CD14-positive monocyte (primary cell): Measurements from ENCODE around the gene DSC1. TPM values are rescaled to one million over a fixed set of nuclear protein-coding genes. Genes with fewer than 3 reads are reported as not detected.

Source experiments
- DNase-seq, 3 donors: peaks; one replicate each; pipeline ENCODE4 v3.0.0-alpha.2; 2011 to 2022
- H2AFZ ChIP-seq: 2 replicates; pipeline ENCODE4 v1.6.0; 2012; ENCODE audit warnings: mild to moderate bottlenecking, low read depth, low read length, inconsistent platforms; ENCODE audit not compliant: insufficient read depth, poor library complexity, severe bottlenecking
- H3K27ac ChIP-seq, 2 donors: 1 replicate in 1 of 2; 2 replicates in 1 of 2; pipeline ENCODE4 v1.5.1; 2012 to 2013; ENCODE audit warnings: low read length in 2 of 2, control low read depth in 1 of 2, inconsistent platforms in 1 of 2, low read depth in 1 of 2, mild to moderate bottlenecking in 1 of 2
- H3K27me3 ChIP-seq, 2 donors: one replicate each; pipeline versions ENCODE4 v1.6.0 to v1.6.1; 2011 to 2013; ENCODE audit warnings: low read length in 2 of 2; ENCODE audit not compliant: control insufficient read depth in 2 of 2, insufficient read depth in 2 of 2
- H3K36me3 ChIP-seq, 2 donors: replicated peaks in 1 of 2; 1 replicate in 1 of 2; 2 replicates in 1 of 2; pipeline versions ENCODE4 v1.5.1 to v1.6.1; 2012 to 2013; ENCODE audit warnings: low read length in 2 of 2, control low read depth in 1 of 2, inconsistent platforms in 1 of 2, mild to moderate bottlenecking in 1 of 2; ENCODE audit not compliant: insufficient read depth in 2 of 2, control insufficient read depth in 1 of 2
- H3K4me1 ChIP-seq, 2 donors: 1 replicate in 1 of 2; 2 replicates in 1 of 2; pipeline versions ENCODE4 v1.5.1 to v1.6.1; 2012 to 2013; ENCODE audit warnings: low read length in 2 of 2, control low read depth in 1 of 2, inconsistent platforms in 1 of 2, mild to moderate bottlenecking in 1 of 2, moderate library complexity in 1 of 2; ENCODE audit not compliant: insufficient read depth in 2 of 2, control insufficient read depth in 1 of 2
- H3K4me2 ChIP-seq: replicated peaks from 2 replicates; pipeline ENCODE3; 2012; ENCODE audit warnings: low read length, moderate library complexity, mild to moderate bottlenecking; ENCODE audit not compliant: poor library complexity, severe bottlenecking; ENCODE audit errors: extremely low read depth
- H3K4me3 ChIP-seq, 3 experiments: fragments of 200-600 bp in 1 of 3; sonication (generic) in 1 of 3; replicated peaks in 1 of 3; 1 replicate in 2 of 3; 2 replicates in 1 of 3; pipeline ENCODE4 v1.5.1; 2011 to 2013; ENCODE audit warnings: low read length in 3 of 3, mild to moderate bottlenecking in 3 of 3, control low read depth in 2 of 3, low read depth in 2 of 3, inconsistent platforms in 1 of 3, moderate library complexity in 1 of 3
- H3K79me2 ChIP-seq: 2 replicates; pipeline ENCODE4 v1.6.0; 2012; ENCODE audit warnings: mild to moderate bottlenecking, control low read depth, inconsistent platforms, low read length, moderate library complexity; ENCODE audit not compliant: insufficient read depth
- H3K9ac ChIP-seq: 2 replicates; pipeline ENCODE4 v1.6.0; 2017; ENCODE audit warnings: low read length, mild to moderate bottlenecking; ENCODE audit not compliant: insufficient read depth, poor library complexity, severe bottlenecking
- H3K9me3 ChIP-seq, 2 donors: replicated peaks in 1 of 2; 1 replicate in 1 of 2; 2 replicates in 1 of 2; pipeline versions ENCODE4 v1.5.1 to v1.6.1; 2012 to 2013; ENCODE audit warnings: low read length in 2 of 2, control low read depth in 1 of 2; ENCODE audit not compliant: control insufficient read depth in 1 of 2, insufficient read depth in 1 of 2
- H4K20me1 ChIP-seq: 2 replicates; pipeline ENCODE4 v1.6.0; 2012; ENCODE audit warnings: mild to moderate bottlenecking, low read length, control low read depth, moderate library complexity; ENCODE audit not compliant: insufficient read depth
- H3K27ac Mint-ChIP-seq, 7 donors: one replicate each; pipeline ENCODE4 v1.8.0; 2020; ENCODE audit warnings: mild to moderate bottlenecking in 7 of 7, mixed read lengths in 7 of 7, moderate library complexity in 6 of 7, inconsistent platforms in 2 of 7
- H3K27me3 Mint-ChIP-seq, 3 donors: one replicate each; pipeline ENCODE4 v1.8.0; 2021 to 2022; ENCODE audit warnings: low read depth in 3 of 3, mild to moderate bottlenecking in 3 of 3, mixed read lengths in 3 of 3, moderate library complexity in 3 of 3, inconsistent platforms in 1 of 3
- H3K36me3 Mint-ChIP-seq, 2 donors: one replicate each; pipeline ENCODE4 v1.8.0; 2020; ENCODE audit warnings: mixed read lengths in 2 of 2, inconsistent platforms in 1 of 2, mild to moderate bottlenecking in 1 of 2
- H3K4me1 Mint-ChIP-seq: one replicate; pipeline ENCODE4 v1.8.0; 2020; ENCODE audit warnings: mild to moderate bottlenecking, mixed read lengths
- H3K4me3 Mint-ChIP-seq, 2 donors: one replicate each; pipeline ENCODE4 v1.8.0; 2020; ENCODE audit warnings: mild to moderate bottlenecking in 2 of 2, mixed read lengths in 2 of 2, moderate library complexity in 1 of 2
- H3K9me3 Mint-ChIP-seq, 7 donors: one replicate each; pipeline ENCODE4 v1.8.0; 2020 to 2022; ENCODE audit warnings: mixed read lengths in 7 of 7, mild to moderate bottlenecking in 6 of 7, moderate library complexity in 6 of 7, inconsistent platforms in 2 of 7
- WGBS: methylation state at CpG from one replicate; pipeline ENCODE4 v1.1.5; 2013; ENCODE audit warnings: missing lambda C conversion rate; ENCODE audit not compliant: insufficient coverage; 5-methylcytosine and 5-hydroxymethylcytosine counted together
- intact Hi-C, 2 donors: fragments of 100-400 bp; cut with micrococcal nuclease; formaldehyde crosslinking; loops; one replicate each; pipeline versions ENCODE4 v1.15.0 to v1.15.1; 2023
- polyA plus RNA-seq, 3 donors: library from polyadenylated mRNA; depleted of rRNA in 1 of 3; unstranded in 2 of 3; stranded (reverse) in 1 of 3; fragments of 300-500 nt in 2 of 3; fragments of >200 nt in 1 of 3; fragmentation: Illumina TruSeq in 2 of 3; gene quantifications; 1 replicate in 2 of 3; 2 replicates in 1 of 3; pipeline ENCODE4 v1.2.3, GENCODE V29; 2012 to 2021
- TF ChIP-seq, protein P1 (sequence below): fragments of 200-600 bp; IDR thresholded peaks from one replicate; pipeline ENCODE4 v1.8.0; 2022; ENCODE audit warnings: antibody characterized with exemption, mild to moderate bottlenecking

DSC1 gene
- polyA plus RNA-seq, 3 donors = not detected

- no CpG with 5 or more reads among the region's 2 CpGs for WGBS
- Mint-ChIP-seq H3K27ac (peak overlapping the region in 1 of 7 donors; percentile 5), H3K27me3 (peaks cover 1 to 3% (median 2%) of the 10 kb centered on the region in 3 donors), H3K36me3 (no peaks in the 10 kb centered on the region), H3K4me3 (no peak overlapping the region), H3K4me1 (no peaks in the 10 kb centered on the region), H3K9me3 (peaks cover 0 to 2% (median 1%) of the 10 kb centered on the region in 7 donors)
- no peaks in the 10 kb centered on the region for H3K27me3 ChIP-seq
- H3K4me1 ChIP-seq = no peaks in the 10 kb centered on the region
- no peaks in the 10 kb centered on the region for H3K79me2 ChIP-seq
- TF ChIP-seq, protein P1, sequence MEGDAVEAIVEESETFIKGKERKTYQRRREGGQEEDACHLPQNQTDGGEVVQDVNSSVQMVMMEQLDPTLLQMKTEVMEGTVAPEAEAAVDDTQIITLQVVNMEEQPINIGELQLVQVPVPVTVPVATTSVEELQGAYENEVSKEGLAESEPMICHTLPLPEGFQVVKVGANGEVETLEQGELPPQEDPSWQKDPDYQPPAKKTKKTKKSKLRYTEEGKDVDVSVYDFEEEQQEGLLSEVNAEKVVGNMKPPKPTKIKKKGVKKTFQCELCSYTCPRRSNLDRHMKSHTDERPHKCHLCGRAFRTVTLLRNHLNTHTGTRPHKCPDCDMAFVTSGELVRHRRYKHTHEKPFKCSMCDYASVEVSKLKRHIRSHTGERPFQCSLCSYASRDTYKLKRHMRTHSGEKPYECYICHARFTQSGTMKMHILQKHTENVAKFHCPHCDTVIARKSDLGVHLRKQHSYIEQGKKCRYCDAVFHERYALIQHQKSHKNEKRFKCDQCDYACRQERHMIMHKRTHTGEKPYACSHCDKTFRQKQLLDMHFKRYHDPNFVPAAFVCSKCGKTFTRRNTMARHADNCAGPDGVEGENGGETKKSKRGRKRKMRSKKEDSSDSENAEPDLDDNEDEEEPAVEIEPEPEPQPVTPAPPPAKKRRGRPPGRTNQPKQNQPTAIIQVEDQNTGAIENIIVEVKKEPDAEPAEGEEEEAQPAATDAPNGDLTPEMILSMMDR = no peak
- no peak overlapping the region for H3K9ac ChIP-seq
- no peak overlapping the region for H2AFZ ChIP-seq
- no peak overlapping the region for H3K4me2 ChIP-seq
- no peak for DNase-seq
- intact Hi-C loops = no loop called here
- no peak overlapping the region for H3K4me3 ChIP-seq
- no peaks in the 10 kb centered on the region for H4K20me1 ChIP-seq
- H3K27ac ChIP-seq = no peak overlapping the region
- no peaks in the 10 kb centered on the region for H3K36me3 ChIP-seq
- H3K9me3 ChIP-seq = no peaks in the 10 kb centered on the region
Measured at GRCh38 chr18:31120594-31120993, 42.1 kb downstream of the DSC1 start.

DNA sequence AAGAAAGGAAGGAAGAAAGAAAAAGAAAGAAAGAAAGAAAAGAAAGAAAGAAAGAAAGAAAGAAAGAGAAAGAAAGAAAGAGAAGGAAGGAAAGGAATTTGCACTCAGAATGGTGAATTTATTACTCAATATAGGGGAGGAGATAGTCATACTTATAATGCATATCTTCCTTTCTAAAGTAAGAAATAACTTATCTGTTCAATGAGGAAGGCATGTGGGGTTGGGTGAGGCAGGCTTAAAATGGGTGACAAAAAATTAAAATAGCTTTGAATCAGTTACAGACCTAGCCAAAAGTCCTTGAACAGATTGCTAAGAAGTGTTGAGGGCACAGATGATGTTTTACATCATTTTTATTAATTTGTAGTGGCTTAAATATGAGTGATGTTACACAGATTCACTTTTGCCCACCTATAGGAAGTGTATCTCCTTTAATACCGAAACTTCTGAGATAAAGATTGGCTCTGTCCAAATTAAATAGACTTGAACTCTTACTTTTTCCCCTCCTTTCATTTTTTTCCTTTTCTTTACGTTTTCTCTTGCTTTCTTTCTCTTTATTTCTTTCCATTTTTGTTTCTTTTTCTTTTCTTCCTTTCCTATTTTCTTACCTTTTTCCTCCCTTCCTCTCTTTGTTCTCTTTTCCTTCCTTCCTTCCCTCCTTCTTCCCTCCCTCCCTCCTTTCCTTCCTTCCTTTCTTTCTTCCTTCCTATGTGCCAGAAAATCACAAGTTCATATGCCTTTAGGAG lies 45.6 kb downstream of the DSC1 start:
- no peaks in the 10 kb centered on the region for H3K9me3 ChIP-seq
- WGBS = 89% methylated on average over 1 of the region's 2 CpGs
- DNase-seq = no peak
- no peak overlapping the region for H3K9ac ChIP-seq
- intact Hi-C loops = no loop called here
- peaks cover 0 to 2% (median 0%) of the 10 kb centered on the region in 7 donors for H3K9me3 Mint-ChIP-seq
- TF ChIP-seq, protein P1 = no peak
- no peaks in the 10 kb centered on the region for H4K20me1 ChIP-seq
- H3K27ac ChIP-seq = no peak overlapping the region
- H3K27ac Mint-ChIP-seq = no peak overlapping the region
- H3K27me3 ChIP-seq = no peaks in the 10 kb centered on the region
- peaks cover 1 to 3% (median 2%) of the 10 kb centered on the region in 3 donors for H3K27me3 Mint-ChIP-seq
- no peak overlapping the region for H3K4me3 ChIP-seq
- no peak overlapping the region for H3K4me3 Mint-ChIP-seq
- no peaks in the 10 kb centered on the region for H3K79me2 ChIP-seq
- H2AFZ ChIP-seq = no peak overlapping the region
- no peaks in the 10 kb centered on the region for H3K36me3 Mint-ChIP-seq
- no peak overlapping the region for H3K4me2 ChIP-seq
- no peaks in the 10 kb centered on the region for H3K4me1 ChIP-seq
- no peaks in the 10 kb centered on the region for H3K4me1 Mint-ChIP-seq
- no peaks in the 10 kb centered on the region for H3K36me3 ChIP-seq
